Activated T-helper 1 cell treated with anti-CD3 and anti-CD28 coated beads, Interleukin-12 subunit alpha, Interleukin-12 subunit beta, Interleukin-2, Interleukin-4 antibody, amounts not matched to agents 30 ng/mL and 10 ng/mL and 1 ng/mL, durations not matched to agents 14 hours and 24 hours and 36 hours (primary cell): Measurements from ENCODE around the gene NAA25. TPM values are rescaled to one million over a fixed set of nuclear protein-coding genes. Genes with fewer than 3 reads are reported as not detected.
"Not testable (repeated sequence)": the region's sequence is repeated elsewhere in the genome, so short reads cannot be mapped to it uniquely, and the experiment has no call there.

Experiments
- DNase-seq: peaks from one replicate; pipeline ENCODE4 v3.0.0; 2021; ENCODE audit warnings: low spot score
- H3K27ac Mint-ChIP-seq: one replicate; pipeline ENCODE4 v1.8.0; 2021; ENCODE audit warnings: mild to moderate bottlenecking, mixed read lengths
- H3K27me3 Mint-ChIP-seq: one replicate; pipeline ENCODE4 v1.8.0; 2022; ENCODE audit warnings: mild to moderate bottlenecking, moderate library complexity, mixed read lengths; ENCODE audit not compliant: insufficient read depth
- H3K36me3 Mint-ChIP-seq: one replicate; pipeline ENCODE4 v1.8.0; 2021; ENCODE audit warnings: low read depth, mixed read lengths
- H3K4me1 Mint-ChIP-seq: one replicate; pipeline ENCODE4 v1.8.0; 2021; ENCODE audit warnings: low read depth, mixed read lengths
- H3K4me3 Mint-ChIP-seq: one replicate; pipeline ENCODE4 v1.8.0; 2021; ENCODE audit warnings: mild to moderate bottlenecking, moderate library complexity, mixed read lengths
- H3K9me3 Mint-ChIP-seq: one replicate; pipeline ENCODE4 v1.8.0; 2021; ENCODE audit warnings: mixed read lengths
- intact Hi-C: fragments of 100-400 bp; cut with micrococcal nuclease; formaldehyde crosslinking; loops from one replicate; pipeline ENCODE4 v1.15.1; 2024
- total RNA-seq: library from RNA; stranded (reverse); gene quantifications from 2 replicates; pipeline ENCODE4 v1.2.3, GENCODE V29; 2022

The NAA25 gene
- total RNA-seq, 1 donor from 2014 or later: 52.2 TPM

DNA sequence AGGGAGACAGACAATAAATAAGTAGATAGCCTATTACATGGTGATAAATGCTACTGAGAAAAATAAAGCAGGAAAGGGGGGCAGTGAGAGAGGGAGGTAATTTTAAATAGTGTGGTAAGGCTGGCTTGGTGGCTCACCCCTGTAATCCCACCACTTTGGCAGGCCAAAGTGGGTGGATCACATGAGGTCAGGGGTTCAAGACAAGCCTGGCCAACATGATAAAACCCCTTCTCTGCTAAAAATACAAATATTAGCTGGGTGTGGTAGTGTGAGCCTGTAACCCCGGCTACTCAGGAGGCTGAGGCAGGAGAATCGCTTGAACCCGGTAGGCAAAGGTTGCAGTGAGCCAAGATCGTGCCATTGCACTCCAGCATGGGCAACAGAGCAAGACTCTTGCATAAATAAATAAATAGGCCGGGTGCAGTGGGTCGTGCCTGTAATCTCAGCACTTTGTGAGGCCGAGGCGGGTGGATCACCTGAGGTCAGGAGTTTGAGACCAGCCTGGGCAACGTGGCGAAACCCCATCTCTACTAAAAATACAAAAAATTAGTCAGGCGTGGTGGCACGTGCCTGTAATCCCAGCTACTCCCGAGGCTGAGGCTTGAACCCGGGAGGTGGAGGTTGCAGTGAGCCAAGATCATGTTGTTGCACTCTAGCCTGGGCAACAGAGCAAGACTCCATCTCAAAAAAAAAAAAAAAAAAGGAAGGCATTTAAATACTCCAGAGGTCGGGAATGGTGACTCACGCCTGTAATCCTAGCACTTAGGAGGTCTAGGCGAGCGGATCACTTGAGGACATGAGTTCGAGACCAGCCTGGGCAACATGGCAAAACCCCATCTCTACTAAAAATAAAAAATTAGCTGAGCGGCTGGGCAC is 2.4 kb upstream of the NAA25 start:
- Mint-ChIP-seq H3K36me3 (peaks cover 10% of the 10 kb centered on the region), H3K4me1 (peaks cover 25% of the 10 kb centered on the region), H3K27ac (peak overlapping the region; percentile 61)
- H3K27me3 Mint-ChIP-seq, H3K4me3 Mint-ChIP-seq, DNase-seq, H3K9me3 Mint-ChIP-seq, intact Hi-C loops: not testable (repeated sequence)

DNA sequence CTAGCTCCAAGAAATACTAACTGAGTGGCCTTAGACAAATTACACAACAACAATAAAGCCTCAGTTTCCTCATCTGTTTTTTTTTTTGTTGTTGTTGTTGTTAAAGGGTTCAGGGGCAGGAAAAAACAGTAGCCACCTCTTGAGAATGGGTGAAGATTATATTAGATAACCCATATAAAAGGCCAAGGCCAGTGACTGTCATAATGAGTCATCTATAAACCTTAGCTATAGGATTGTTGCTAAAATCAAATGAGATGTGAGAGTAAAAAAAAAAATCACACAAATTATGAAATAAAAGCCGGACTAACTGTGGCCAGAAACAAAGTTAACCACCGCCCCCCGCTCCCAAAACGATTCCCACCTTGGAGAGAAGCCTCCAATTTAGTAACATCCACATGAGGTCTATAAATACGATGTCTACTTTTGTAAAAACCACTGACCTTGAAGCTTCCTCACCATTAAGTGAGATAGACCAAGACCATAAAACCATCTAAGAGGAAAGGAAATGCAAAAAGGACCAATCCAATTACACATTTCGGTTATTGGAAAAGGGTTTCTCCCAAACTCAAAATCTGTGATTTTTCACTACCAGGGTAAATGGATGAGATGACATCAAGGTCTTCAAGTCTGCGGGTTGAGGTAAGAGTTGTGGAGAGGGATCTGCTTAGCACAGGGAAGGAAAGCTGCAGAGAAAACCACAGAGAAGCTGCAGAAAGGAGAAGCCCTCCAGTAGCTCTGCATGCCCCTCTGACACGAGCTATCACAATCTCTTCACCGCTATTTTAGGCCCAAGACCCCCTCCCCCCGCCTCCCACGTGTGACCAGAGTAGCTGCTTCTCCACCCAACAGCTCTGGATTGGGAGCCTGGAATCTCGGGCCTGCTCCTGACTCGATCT is 1.0 kb downstream of the NAA25 start:
- intact Hi-C loops: loop anchor here (1.0 to 2.0 kb wide), 9 partner anchors 11 to 280 kb away; partner anchors contain the start of genes ERP29, HECTD4, TMEM116 and TRAFD1

DNA sequence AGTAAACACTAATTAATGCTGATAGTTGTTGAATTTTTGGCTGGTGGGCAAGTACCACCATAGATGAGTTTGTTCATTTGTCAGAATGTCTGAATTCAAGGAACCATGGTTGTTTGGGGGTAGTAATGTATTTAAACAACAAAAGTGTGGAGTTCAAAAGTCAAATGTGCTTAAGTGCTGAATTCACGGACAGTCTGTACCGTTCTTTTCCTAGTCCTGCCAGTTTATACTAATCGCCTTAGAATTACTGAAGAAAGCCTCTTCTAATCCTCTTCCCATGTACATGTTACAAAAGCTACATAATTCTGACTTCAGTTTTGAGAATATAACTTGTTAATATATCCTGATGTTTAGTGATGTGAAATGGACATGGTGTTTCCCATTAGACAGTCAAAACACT is 2.7 kb downstream of the NAA25 start:
- Mint-ChIP-seq H3K9me3 (no peaks in the 10 kb centered on the region), H3K27ac (no peak overlapping the region), H3K4me1 (peaks cover 36% of the 10 kb centered on the region), H3K4me3 (peak overlapping the region; percentile 99), H3K36me3 (peaks cover 30% of the 10 kb centered on the region), H3K27me3 (no peaks in the 10 kb centered on the region)
- intact Hi-C loops: no loop called here
- no peak for DNase-seq

More for the DNA sequence above, 1.0 kb downstream of the NAA25 start:
- Mint-ChIP-seq H3K27ac (peak overlapping the region; percentile 91), H3K4me3 (peak overlapping the region; percentile 99), H3K36me3 (peaks cover 24% of the 10 kb centered on the region), H3K9me3 (no peaks in the 10 kb centered on the region), H3K4me1 (peaks cover 42% of the 10 kb centered on the region), H3K27me3 (no peaks in the 10 kb centered on the region)
- no peak for DNase-seq

DNA sequence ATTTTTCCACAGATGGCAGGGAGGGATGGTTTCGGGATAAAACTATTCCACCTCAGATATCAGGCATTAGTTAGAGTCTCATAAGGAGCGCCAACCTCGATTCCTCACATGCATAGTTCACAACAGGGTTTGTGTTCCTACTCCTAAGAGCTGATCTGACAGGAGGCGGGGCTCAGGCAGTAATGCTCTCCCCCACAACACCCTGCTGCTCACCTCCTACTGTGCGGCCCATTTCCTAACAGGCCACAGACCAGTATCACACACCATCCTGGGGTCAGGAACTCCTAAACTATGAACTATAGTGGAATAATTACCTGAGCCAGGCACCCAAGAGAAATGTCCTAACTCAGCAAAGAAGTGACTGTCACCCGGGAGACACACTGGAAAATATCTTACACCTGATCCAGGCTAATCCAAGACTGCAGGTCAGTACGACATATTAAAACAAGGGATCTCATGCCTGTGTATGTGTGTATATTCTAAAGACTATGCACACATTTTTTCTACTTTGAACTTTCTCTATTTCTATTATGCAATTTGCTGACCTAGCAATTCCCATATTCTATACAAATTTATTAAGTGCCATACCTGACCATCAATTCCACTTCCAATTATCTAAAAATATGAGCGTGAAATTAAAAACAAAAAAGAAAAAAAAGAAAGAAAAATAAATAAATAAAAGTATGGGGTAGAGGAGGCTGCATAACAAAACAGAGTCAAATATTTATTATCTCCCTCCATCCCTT is 4.7 kb downstream of the NAA25 start:
- Mint-ChIP-seq H3K9me3 (no peaks in the 10 kb centered on the region), H3K4me3 (no peak overlapping the region), H3K4me1 (peaks cover 42% of the 10 kb centered on the region), H3K36me3 (peaks cover 39% of the 10 kb centered on the region), H3K27ac (no peak overlapping the region), H3K27me3 (no peaks in the 10 kb centered on the region)
- intact Hi-C loops: no loop called here
- DNase-seq: no peak

DNA sequence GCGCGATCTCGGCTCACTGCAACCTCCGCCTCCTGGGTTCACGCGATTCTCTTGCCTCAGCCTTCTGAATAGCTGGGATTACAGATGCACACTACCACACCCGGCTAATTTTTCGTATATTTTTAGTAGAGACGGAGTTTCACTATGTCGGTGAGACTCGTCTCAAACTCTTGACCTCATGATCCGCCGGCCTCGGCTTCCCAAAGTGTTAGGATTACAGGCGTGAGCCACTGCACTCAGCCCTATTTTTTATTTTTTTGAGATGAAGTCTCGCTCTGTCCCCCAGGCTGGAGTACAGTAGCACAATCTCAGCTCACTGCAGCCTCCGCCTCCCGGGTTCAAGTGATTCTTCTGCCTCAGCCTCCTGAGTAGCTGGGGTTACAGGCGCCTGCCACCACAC is 5.8 kb downstream of the NAA25 start:
- H3K27ac Mint-ChIP-seq, H3K4me3 Mint-ChIP-seq, H3K9me3 Mint-ChIP-seq, H3K27me3 Mint-ChIP-seq, intact Hi-C loops, DNase-seq: not testable (repeated sequence)
- H3K36me3 Mint-ChIP-seq: peaks cover 48% of the 10 kb centered on the region
- peaks cover 39% of the 10 kb centered on the region for H3K4me1 Mint-ChIP-seq

DNA sequence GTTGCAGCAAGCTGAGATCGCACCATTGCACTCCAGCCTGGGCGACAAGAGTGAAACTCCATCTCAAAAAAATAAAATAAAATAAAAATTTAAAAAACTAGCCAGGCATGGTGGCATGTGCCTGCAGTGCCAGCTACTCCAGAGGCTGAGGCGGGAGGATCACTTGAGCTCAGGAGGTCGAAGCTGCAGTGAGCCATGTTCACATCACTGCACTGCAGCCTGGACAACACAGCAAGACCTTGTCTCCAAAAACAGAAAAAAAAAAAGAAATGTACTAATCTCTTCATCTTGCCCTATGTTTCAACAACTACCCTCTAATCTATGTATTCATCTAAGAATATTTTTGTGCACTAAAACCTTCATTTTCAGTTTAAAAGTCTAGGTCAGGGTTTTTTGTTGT is 6.5 kb downstream of the NAA25 start:
- H3K27me3 Mint-ChIP-seq: no peaks in the 10 kb centered on the region
- H3K9me3 Mint-ChIP-seq: no peaks in the 10 kb centered on the region
- H3K27ac Mint-ChIP-seq: no peak overlapping the region
- peaks cover 33% of the 10 kb centered on the region for H3K4me1 Mint-ChIP-seq
- H3K4me3 Mint-ChIP-seq: no peak overlapping the region
- intact Hi-C loops: no loop called here
- peaks cover 49% of the 10 kb centered on the region for H3K36me3 Mint-ChIP-seq
- DNase-seq: no peak

DNA sequence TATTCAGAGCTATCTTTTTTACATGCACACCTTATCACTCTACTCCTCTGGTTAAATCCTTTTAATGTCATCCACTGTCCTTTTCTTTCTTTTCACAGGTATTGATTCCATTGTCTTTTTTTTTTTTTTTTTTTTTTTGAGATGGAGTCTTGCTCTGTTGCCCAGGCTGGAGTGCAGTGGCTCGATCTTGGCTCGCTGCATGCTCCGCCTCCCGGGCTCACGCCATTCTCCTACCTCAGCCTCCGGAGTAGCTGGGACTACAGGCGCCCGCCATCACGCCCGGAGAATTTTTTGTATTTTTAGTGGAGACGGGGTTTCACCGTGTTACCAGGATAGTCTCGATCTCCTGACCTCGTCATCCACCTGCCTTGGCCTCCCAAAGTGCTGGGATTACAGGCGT is 8.1 kb downstream of the NAA25 start:
- H3K4me3 Mint-ChIP-seq, H3K27me3 Mint-ChIP-seq, H3K9me3 Mint-ChIP-seq, intact Hi-C loops, H3K27ac Mint-ChIP-seq, DNase-seq: not testable (repeated sequence)
- Mint-ChIP-seq H3K4me1 (peaks cover 35% of the 10 kb centered on the region), H3K36me3 (peaks cover 45% of the 10 kb centered on the region)

DNA sequence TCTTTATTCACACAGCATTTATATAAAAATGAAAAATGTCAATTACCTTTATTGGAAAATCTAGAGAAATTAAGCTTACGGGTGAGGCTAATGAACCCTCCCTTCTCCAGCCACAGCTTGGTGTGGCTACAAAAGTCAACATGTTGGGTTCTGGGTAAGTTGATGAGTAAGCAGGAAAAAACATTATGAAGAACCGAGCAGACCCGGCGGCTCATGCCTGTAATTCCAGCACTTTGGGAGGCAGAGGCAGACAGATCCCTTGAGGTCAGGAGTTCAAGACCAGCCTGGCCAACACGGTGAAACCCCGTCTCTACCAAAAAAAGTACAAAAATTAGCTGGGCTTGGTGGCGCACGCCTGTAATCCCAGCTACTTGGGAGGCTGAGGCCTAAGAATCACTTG is 10.9 kb downstream of the NAA25 start:
- Mint-ChIP-seq H3K4me1 (peaks cover 26% of the 10 kb centered on the region), H3K36me3 (peaks cover 37% of the 10 kb centered on the region), H3K27me3 (no peaks in the 10 kb centered on the region), H3K4me3 (no peak overlapping the region), H3K9me3 (no peaks in the 10 kb centered on the region), H3K27ac (no peak overlapping the region)
- intact Hi-C loops: loop anchor here (5.0 kb wide), 1 partner anchor 35 kb away; no protein-coding TSS in a partner anchor
- DNase-seq: no peak

DNA sequence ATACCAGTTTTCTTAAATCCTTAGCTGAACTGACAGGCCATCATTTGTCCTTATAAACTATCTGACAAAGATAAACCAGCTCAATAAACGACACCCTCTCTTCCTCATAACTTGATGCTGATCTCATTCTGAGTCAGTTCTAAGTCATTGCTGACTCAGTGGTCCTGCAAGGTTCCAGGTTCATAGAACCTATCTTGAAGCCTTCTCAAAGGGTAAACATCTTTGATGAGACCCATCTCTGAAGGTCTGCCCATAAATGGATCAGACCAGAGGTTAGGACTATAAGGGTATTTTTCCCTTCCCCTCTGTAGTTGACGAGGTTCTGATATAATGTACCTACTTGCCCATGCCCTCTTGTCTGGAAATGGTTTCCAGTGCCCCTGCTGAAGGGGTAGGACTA is 11.9 kb downstream of the NAA25 start:
- H3K4me3 Mint-ChIP-seq: peak overlapping the region; percentile 38
- DNase-seq: no peak
- H3K9me3 Mint-ChIP-seq: no peaks in the 10 kb centered on the region
- no peaks in the 10 kb centered on the region for H3K27me3 Mint-ChIP-seq
- H3K4me1 Mint-ChIP-seq: peaks cover 26% of the 10 kb centered on the region
- H3K27ac Mint-ChIP-seq: peak overlapping the region; percentile 76
- H3K36me3 Mint-ChIP-seq: peaks cover 39% of the 10 kb centered on the region
- intact Hi-C loops: loop anchor here (1.0 to 5.0 kb wide), 4 partner anchors 12 to 36 kb away; partner anchors contain the start of gene NAA25

DNA sequence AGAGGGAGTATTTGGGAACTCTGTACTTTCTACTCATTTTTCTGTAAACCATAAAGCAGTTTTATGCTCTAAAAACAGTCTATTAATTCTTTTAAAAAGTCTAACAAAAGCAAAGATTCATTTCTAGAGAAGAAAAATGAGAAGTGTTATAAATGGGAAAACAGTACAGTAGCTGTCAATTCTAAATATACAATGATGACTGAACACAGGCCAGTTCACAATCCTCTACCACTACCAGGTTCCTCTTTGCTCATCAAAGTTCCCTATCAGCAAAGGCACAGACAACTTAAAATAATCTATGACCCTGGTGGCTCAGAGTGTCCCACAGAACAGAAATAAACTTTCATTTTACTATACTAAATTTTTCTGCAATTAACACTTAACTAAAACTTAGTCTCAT is 12.5 kb downstream of the NAA25 start:
- DNase-seq: no peak
- Mint-ChIP-seq H3K27ac (peak overlapping the region; percentile 76), H3K4me3 (peak overlapping the region; percentile 38), H3K4me1 (peaks cover 26% of the 10 kb centered on the region), H3K9me3 (no peaks in the 10 kb centered on the region), H3K36me3 (peaks cover 40% of the 10 kb centered on the region), H3K27me3 (no peaks in the 10 kb centered on the region)
- intact Hi-C loops: loop anchor here (1.0 to 5.0 kb wide), 4 partner anchors 12 to 36 kb away; partner anchors contain the start of gene NAA25

DNA sequence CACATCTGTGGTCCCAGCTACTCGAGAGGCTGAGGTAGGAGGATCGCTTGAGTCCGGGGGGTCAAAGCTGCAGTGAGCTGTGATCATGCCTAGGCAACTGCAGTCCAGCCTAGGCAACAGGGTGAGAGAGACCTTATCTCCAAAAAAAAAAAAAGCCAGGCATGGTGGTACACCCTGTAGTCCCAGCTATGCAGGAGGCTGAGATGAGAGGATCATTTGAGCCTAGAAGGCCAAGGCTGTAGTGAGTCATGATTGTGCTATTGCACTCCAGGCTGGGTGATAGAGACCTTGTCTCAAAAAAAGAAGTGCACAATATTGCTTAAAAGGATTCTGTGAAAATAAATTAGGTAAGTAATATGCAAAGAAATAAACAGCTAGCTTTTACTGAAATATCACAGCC is 17.0 kb downstream of the NAA25 start:
- intact Hi-C loops: no loop called here
- Mint-ChIP-seq H3K27me3 (no peaks in the 10 kb centered on the region), H3K27ac (no peak overlapping the region), H3K4me1 (peaks cover 27% of the 10 kb centered on the region), H3K9me3 (no peaks in the 10 kb centered on the region), H3K36me3 (peaks cover 29% of the 10 kb centered on the region), H3K4me3 (no peak overlapping the region)
- DNase-seq: no peak

DNA sequence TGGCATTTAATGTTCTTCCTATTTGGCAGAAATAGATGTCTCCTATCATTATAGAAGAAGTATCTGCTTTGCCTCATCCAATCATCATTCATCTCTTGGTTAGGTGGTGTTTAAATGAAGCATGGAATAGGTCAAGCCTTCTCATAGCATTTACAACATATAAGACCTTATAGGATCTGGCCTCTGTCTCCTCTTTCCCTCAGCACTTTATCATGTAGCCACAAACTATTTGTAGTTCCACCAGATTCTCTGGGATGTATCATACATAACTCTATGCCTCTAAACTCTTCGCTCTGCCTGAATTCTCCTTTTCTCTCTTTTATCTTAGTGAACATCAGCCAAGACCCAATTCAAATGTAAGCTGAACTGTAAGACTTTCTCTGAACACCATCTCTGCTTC is 20.7 kb downstream of the NAA25 start:
- no peak for DNase-seq
- Mint-ChIP-seq H3K4me1 (peaks cover 29% of the 10 kb centered on the region), H3K9me3 (no peaks in the 10 kb centered on the region), H3K27ac (no peak overlapping the region), H3K27me3 (no peaks in the 10 kb centered on the region), H3K36me3 (peaks cover 37% of the 10 kb centered on the region), H3K4me3 (no peak overlapping the region)
- intact Hi-C loops: no loop called here
